ENCODE measurements around the gene NLK.
"Not testable (repeated sequence)": the region's sequence is repeated elsewhere in the genome, so short reads cannot be mapped to it uniquely, and the experiment has no call there.

NLK gene

GRCh38 chr17:28010406-28010805 lies 32.1 kb upstream of the NLK start:
- ChIA-PET POLR2A (no interaction called here), CTCF (no interaction called here)
- TF ChIP-seq SUZ12 (IDR thresholded peaks at IDR 0.05) (no peak), BHLHE40 (IDR thresholded peaks at IDR 0.05; ENCODE audit: borderline replicate concordance) (no peak), HDGF (IDR thresholded peaks at IDR 0.05; ENCODE audit: borderline replicate concordance) (no peak), L3MBTL2 (conservative IDR thresholded peaks at IDR 0.05) (no peak), TARDBP (IDR thresholded peaks at IDR 0.05) (no peak), ARNT (IDR thresholded peaks at IDR 0.05) (no peak), LEF1 (IDR thresholded peaks at IDR 0.05; ENCODE audit: borderline replicate concordance) (no peak), ZNF384 (IDR thresholded peaks at IDR 0.05) (no peak), FOXA1 (IDR thresholded peaks at IDR 0.05) (no peak), FOXM1 (IDR thresholded peaks at IDR 0.05; ENCODE audit: borderline replicate concordance) (no peak), SP1 (IDR thresholded peaks at IDR 0.05) (no peak), FOXK2 (IDR thresholded peaks at IDR 0.05) (no peak), PKNOX1 (IDR thresholded peaks at IDR 0.05) (no peak), CTBP1 (IDR thresholded peaks at IDR 0.05; ENCODE audit: borderline replicate concordance) (no peak), ELF4 (IDR thresholded peaks at IDR 0.05) (no peak), NFRKB (IDR thresholded peaks at IDR 0.05) (no peak)
- DNase-seq (ENCODE audit: extremely low spot score), result no peak

GRCh38 chr17:28018439-28019070 lies 23.9 kb upstream of the NLK start:
- no peak for DNase-seq (ENCODE audit: extremely low spot score)
- POLR2A ChIA-PET, result no interaction called here
- no peak for TF ChIP-seq BHLHE40 (IDR thresholded peaks at IDR 0.05; ENCODE audit: borderline replicate concordance)
- TF ChIP-seq FOXM1 (IDR thresholded peaks at IDR 0.05; ENCODE audit: borderline replicate concordance), result no peak
- TF ChIP-seq SUZ12 (IDR thresholded peaks at IDR 0.05), result no peak
- TF ChIP-seq LEF1 (IDR thresholded peaks at IDR 0.05; ENCODE audit: borderline replicate concordance), result no peak
- TF ChIP-seq FOXA1 (IDR thresholded peaks at IDR 0.05), result no peak
- TF ChIP-seq HDGF (IDR thresholded peaks at IDR 0.05; ENCODE audit: borderline replicate concordance), result no peak
- no peak for TF ChIP-seq PKNOX1 (IDR thresholded peaks at IDR 0.05)
- TF ChIP-seq L3MBTL2 (conservative IDR thresholded peaks at IDR 0.05), result no peak
- TF ChIP-seq CTBP1 (IDR thresholded peaks at IDR 0.05; ENCODE audit: borderline replicate concordance), result no peak
- no peak for TF ChIP-seq ARNT (IDR thresholded peaks at IDR 0.05)
- no peak for TF ChIP-seq NFRKB (IDR thresholded peaks at IDR 0.05)
- TF ChIP-seq TARDBP (IDR thresholded peaks at IDR 0.05), result no peak
- no peak for TF ChIP-seq ELF4 (IDR thresholded peaks at IDR 0.05)
- TF ChIP-seq FOXK2 (IDR thresholded peaks at IDR 0.05), result no peak
- TF ChIP-seq ZNF384 (IDR thresholded peaks at IDR 0.05), result no peak
- no peak for TF ChIP-seq SP1 (IDR thresholded peaks at IDR 0.05)
- CTCF ChIA-PET, result no interaction called here

GRCh38 chr17:28020515-28020914 lies 22.0 kb upstream of the NLK start:
- ChIA-PET POLR2A (no interaction called here), CTCF (no interaction called here)
- TF ChIP-seq L3MBTL2 (conservative IDR thresholded peaks at IDR 0.05), result no peak
- no peak for TF ChIP-seq CTBP1 (IDR thresholded peaks at IDR 0.05; ENCODE audit: borderline replicate concordance)
- TF ChIP-seq SUZ12 (IDR thresholded peaks at IDR 0.05), result no peak
- TF ChIP-seq SP1 (IDR thresholded peaks at IDR 0.05), result no peak
- TF ChIP-seq LEF1 (IDR thresholded peaks at IDR 0.05; ENCODE audit: borderline replicate concordance), result no peak
- TF ChIP-seq HDGF (IDR thresholded peaks at IDR 0.05; ENCODE audit: borderline replicate concordance), result no peak

GRCh38 chr17:28029044-28029443 lies 13.4 kb upstream of the NLK start:
- POLR2A ChIA-PET, result interaction anchor here (0.6 kb wide), 1 partner anchor 10 kb away, joined by 3 read pairs; no protein-coding TSS in a partner anchor
- DNase-seq (ENCODE audit: extremely low spot score), result no peak
- CTCF ChIA-PET, result no interaction called here
- TF ChIP-seq FOXA1 (IDR thresholded peaks at IDR 0.05), result no peak
- no peak for TF ChIP-seq FOXK2 (IDR thresholded peaks at IDR 0.05)
- TF ChIP-seq TARDBP (IDR thresholded peaks at IDR 0.05), result no peak
- TF ChIP-seq ARNT (IDR thresholded peaks at IDR 0.05), result no peak
- no peak for TF ChIP-seq ELF4 (IDR thresholded peaks at IDR 0.05)

More at GRCh38 chr17:28020515-28020914, 22.0 kb upstream of the NLK start:
- DNase-seq (ENCODE audit: extremely low spot score), result no peak

GRCh38 chr17:28030386-28030785 lies 12.1 kb upstream of the NLK start:
- TF ChIP-seq TARDBP (IDR thresholded peaks at IDR 0.05), result no peak
- TF ChIP-seq FOXM1 (IDR thresholded peaks at IDR 0.05; ENCODE audit: borderline replicate concordance), result no peak
- no peak for DNase-seq (ENCODE audit: extremely low spot score)
- ChIA-PET CTCF (no interaction called here), POLR2A (no interaction called here)

- no peak for DNase-seq (ENCODE audit: extremely low spot score)
- ChIA-PET CTCF (no interaction called here), POLR2A (no interaction called here)
- no peak for TF ChIP-seq SUZ12 (IDR thresholded peaks at IDR 0.05)
- no peak for TF ChIP-seq LEF1 (IDR thresholded peaks at IDR 0.05; ENCODE audit: borderline replicate concordance)
- no peak for TF ChIP-seq BHLHE40 (IDR thresholded peaks at IDR 0.05; ENCODE audit: borderline replicate concordance)
These were observed 11.3 kb upstream of the NLK start for GRCh38 chr17:28031174-28031573.

- no peak for DNase-seq (ENCODE audit: extremely low spot score)
- ChIA-PET POLR2A (no interaction called here), CTCF (no interaction called here)
- TF ChIP-seq ZNF384 (IDR thresholded peaks at IDR 0.05) (no peak), HDGF (IDR thresholded peaks at IDR 0.05; ENCODE audit: borderline replicate concordance) (no peak), TARDBP (IDR thresholded peaks at IDR 0.05) (no peak), FOXA1 (IDR thresholded peaks at IDR 0.05) (no peak), ELF4 (IDR thresholded peaks at IDR 0.05) (no peak), FOXK2 (IDR thresholded peaks at IDR 0.05) (no peak), SUZ12 (IDR thresholded peaks at IDR 0.05) (no peak), SP1 (IDR thresholded peaks at IDR 0.05) (no peak), L3MBTL2 (conservative IDR thresholded peaks at IDR 0.05) (no peak), LEF1 (IDR thresholded peaks at IDR 0.05; ENCODE audit: borderline replicate concordance) (no peak), CTBP1 (IDR thresholded peaks at IDR 0.05; ENCODE audit: borderline replicate concordance) (no peak)
These were observed 8.3 kb upstream of the NLK start for GRCh38 chr17:28033972-28034714.

GRCh38 chr17:28035452-28035851 lies 7.0 kb upstream of the NLK start:
- DNase-seq (ENCODE audit: extremely low spot score); CTCF ChIA-PET; POLR2A ChIA-PET: not testable (repeated sequence)

- CTCF ChIA-PET; DNase-seq (ENCODE audit: extremely low spot score); POLR2A ChIA-PET: not testable (repeated sequence)
These were observed 6.6 kb upstream of the NLK start for GRCh38 chr17:28035884-28036283.

Measured in HEK293T (cell line).